DOHH2 (cell line): ENCODE data around the gene MAT2B.

ENCODE experiments used
- H3F3A ChIP-seq: fragments of 200-600 bp; sonication (generic), shearing (Covaris generic); 2 replicates; pipeline ENCODE4 v1.6.0; 2016; ENCODE audit warnings: antibody characterized with exemption, mild to moderate bottlenecking; ENCODE audit not compliant: control insufficient read depth, insufficient read depth
- H3K27ac ChIP-seq: fragments of 200-600 bp; sonication (generic); 2 replicates; pipeline ENCODE4 v1.5.1; 2014; ENCODE audit warnings: low read depth, mild to moderate bottlenecking, low read length, moderate library complexity
- H3K27me3 ChIP-seq: fragments of 200-600 bp; sonication (generic); 2 replicates; pipeline ENCODE4 v1.6.1; 2014; ENCODE audit warnings: mild to moderate bottlenecking, low read length, mixed read lengths; ENCODE audit not compliant: control insufficient read depth
- H3K36me3 ChIP-seq: fragments of 200-600 bp; sonication (generic); 2 replicates; pipeline ENCODE4 v1.6.1; 2014; ENCODE audit warnings: mild to moderate bottlenecking, low read length, moderate library complexity, mixed read lengths; ENCODE audit not compliant: control insufficient read depth
- H3K4me1 ChIP-seq: fragments of 200-600 bp; sonication (generic); 2 replicates; pipeline ENCODE4 v1.6.1; 2014; ENCODE audit warnings: mild to moderate bottlenecking, low read length, mixed read lengths; ENCODE audit not compliant: control insufficient read depth
- H3K4me2 ChIP-seq: fragments of 200-600 bp; sonication (generic); 2 replicates; pipeline ENCODE4 v1.6.0; 2014; ENCODE audit warnings: mild to moderate bottlenecking, low read length, moderate library complexity
- H3K4me3 ChIP-seq: fragments of 200-600 bp; sonication (generic); 2 replicates; pipeline ENCODE4 v1.5.1; 2014; ENCODE audit warnings: mild to moderate bottlenecking, low read length, mixed read lengths
- H3K79me2 ChIP-seq: fragments of 200-600 bp; sonication (generic); 2 replicates; pipeline ENCODE4 v1.6.1; 2014; ENCODE audit warnings: mild to moderate bottlenecking, low read length, mixed read lengths; ENCODE audit not compliant: control insufficient read depth
- H3K9me2 ChIP-seq: fragments of 200-600 bp; sonication (generic); replicated peaks from 2 replicates; pipeline ENCODE4 v1.6.1; 2014; ENCODE audit warnings: mild to moderate bottlenecking, low read length, mixed read lengths; ENCODE audit not compliant: control insufficient read depth
- H3K9me3 ChIP-seq: fragments of 200-600 bp; sonication (generic); 2 replicates; pipeline ENCODE4 v1.6.1; 2014; ENCODE audit warnings: antibody characterized with exemption, low read length, mixed read lengths; ENCODE audit not compliant: control insufficient read depth, insufficient read depth
- H4K20me1 ChIP-seq: fragments of 200-600 bp; sonication (generic); 2 replicates; pipeline ENCODE4 v1.6.0; 2014; ENCODE audit warnings: low read depth, mild to moderate bottlenecking, antibody characterized with exemption, low read length, moderate library complexity; ENCODE audit not compliant: control insufficient read depth, insufficient read depth
- EZH2phosphoT487 ChIP-seq: fragments of 200-600 bp; sonication (generic); IDR thresholded peaks from 2 replicates; pipeline ENCODE4 v1.6.1; 2017; ENCODE audit warnings: borderline replicate concordance, mild to moderate bottlenecking, antibody characterized with exemption, low read length, moderate library complexity, mixed read lengths
- TF ChIP-seq, protein P1 (sequence below): fragments of 200-600 bp; sonication (generic); IDR thresholded peaks from one replicate; pipeline ENCODE4 v1.5.1; 2014; ENCODE audit warnings: antibody characterized with exemption, mild to moderate bottlenecking, low read depth, low read length; ENCODE audit not compliant: poor library complexity, severe bottlenecking

The MAT2B gene

DNA sequence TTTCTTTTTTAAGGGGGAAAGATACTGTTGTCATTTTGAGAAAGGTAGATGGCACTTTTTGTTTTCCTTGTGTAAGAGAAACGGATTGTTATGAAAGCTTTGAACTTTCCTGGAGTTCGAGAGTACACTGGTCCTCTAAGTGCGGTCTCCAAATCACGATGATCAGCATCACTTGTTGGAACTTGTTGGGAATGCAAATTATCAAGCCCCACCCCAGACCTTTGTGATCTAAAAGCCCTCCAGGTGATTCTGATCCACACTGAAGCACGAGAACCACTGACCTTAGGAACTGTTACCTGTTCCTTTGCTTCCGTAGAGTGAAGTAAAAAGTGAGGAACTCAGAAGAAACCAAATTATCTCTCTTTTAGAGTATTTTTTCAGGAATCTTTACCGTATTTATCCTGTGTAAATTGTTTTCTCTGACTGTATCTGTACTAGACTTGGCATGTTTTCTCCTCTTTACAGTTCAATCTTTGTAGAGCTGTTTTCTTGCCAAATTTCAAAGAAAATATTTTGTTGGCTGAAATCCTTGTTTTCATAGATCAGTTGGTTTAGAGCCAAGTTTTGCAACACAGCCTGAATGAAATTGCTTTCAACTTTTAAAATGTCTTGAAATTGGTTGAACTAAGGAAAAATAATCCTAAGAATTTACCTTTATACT, 4.0 kb downstream of the MAT2B start:
- H4K20me1 ChIP-seq: peaks cover 25% of the 10 kb centered on the region
- no peaks in the 10 kb centered on the region for H3K9me2 ChIP-seq
- H3K4me2 ChIP-seq: peak overlapping the region; percentile 35
- H3F3A ChIP-seq: no peaks in the 10 kb centered on the region
- TF ChIP-seq, protein P1, sequence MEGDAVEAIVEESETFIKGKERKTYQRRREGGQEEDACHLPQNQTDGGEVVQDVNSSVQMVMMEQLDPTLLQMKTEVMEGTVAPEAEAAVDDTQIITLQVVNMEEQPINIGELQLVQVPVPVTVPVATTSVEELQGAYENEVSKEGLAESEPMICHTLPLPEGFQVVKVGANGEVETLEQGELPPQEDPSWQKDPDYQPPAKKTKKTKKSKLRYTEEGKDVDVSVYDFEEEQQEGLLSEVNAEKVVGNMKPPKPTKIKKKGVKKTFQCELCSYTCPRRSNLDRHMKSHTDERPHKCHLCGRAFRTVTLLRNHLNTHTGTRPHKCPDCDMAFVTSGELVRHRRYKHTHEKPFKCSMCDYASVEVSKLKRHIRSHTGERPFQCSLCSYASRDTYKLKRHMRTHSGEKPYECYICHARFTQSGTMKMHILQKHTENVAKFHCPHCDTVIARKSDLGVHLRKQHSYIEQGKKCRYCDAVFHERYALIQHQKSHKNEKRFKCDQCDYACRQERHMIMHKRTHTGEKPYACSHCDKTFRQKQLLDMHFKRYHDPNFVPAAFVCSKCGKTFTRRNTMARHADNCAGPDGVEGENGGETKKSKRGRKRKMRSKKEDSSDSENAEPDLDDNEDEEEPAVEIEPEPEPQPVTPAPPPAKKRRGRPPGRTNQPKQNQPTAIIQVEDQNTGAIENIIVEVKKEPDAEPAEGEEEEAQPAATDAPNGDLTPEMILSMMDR: no peak
- no peak for TF ChIP-seq EZH2phosphoT487
- H3K9me3 ChIP-seq: no peaks in the 10 kb centered on the region
- peaks cover 33% of the 10 kb centered on the region for H3K4me1 ChIP-seq
- peaks cover 58% of the 10 kb centered on the region for H3K36me3 ChIP-seq
- H3K4me3 ChIP-seq: no peak overlapping the region
- H3K27me3 ChIP-seq: no peaks in the 10 kb centered on the region
- H3K27ac ChIP-seq: no peak overlapping the region
- H3K79me2 ChIP-seq: peaks cover 81% of the 10 kb centered on the region

GRCh38 chr5:163512526-163512925, 7.1 kb downstream of the MAT2B start:
- peaks cover 76% of the 10 kb centered on the region for H3K36me3 ChIP-seq

GRCh38 chr5:163525096-163525495, 19.7 kb downstream of the MAT2B start:
- H3K4me3 ChIP-seq: no peak overlapping the region
- H3K4me2 ChIP-seq: no peak overlapping the region
- no peaks in the 10 kb centered on the region; the same call in 1 of the 2 replicates for H3K27me3 ChIP-seq
- no peaks in the 10 kb centered on the region for H3K9me3 ChIP-seq
- H4K20me1 ChIP-seq: no peaks in the 10 kb centered on the region
- no peaks in the 10 kb centered on the region for H3F3A ChIP-seq
- H3K27ac ChIP-seq: no peak overlapping the region
- peaks cover 3% of the 10 kb centered on the region; the same call in 1 of the 2 replicates for H3K36me3 ChIP-seq
- no peaks in the 10 kb centered on the region for H3K9me2 ChIP-seq
- no peaks in the 10 kb centered on the region for H3K4me1 ChIP-seq
- no peaks in the 10 kb centered on the region for H3K79me2 ChIP-seq
- no peak for TF ChIP-seq EZH2phosphoT487
- TF ChIP-seq, protein P1: no peak

More at GRCh38 chr5:163512526-163512925, 7.1 kb downstream of the MAT2B start:
- H3K4me2 ChIP-seq: no peak overlapping the region
- no peaks in the 10 kb centered on the region for H3K9me3 ChIP-seq
- no peak overlapping the region for H3K4me3 ChIP-seq
- H3K9me2 ChIP-seq: no peaks in the 10 kb centered on the region
- peaks cover 20% of the 10 kb centered on the region for H3K4me1 ChIP-seq
- no peaks in the 10 kb centered on the region for H3K27me3 ChIP-seq
- no peaks in the 10 kb centered on the region for H3F3A ChIP-seq
- H3K27ac ChIP-seq: no peak overlapping the region
- peaks cover 54% of the 10 kb centered on the region for H3K79me2 ChIP-seq
- peaks cover 10% of the 10 kb centered on the region; the same call in 1 of the 2 replicates for H4K20me1 ChIP-seq
- no peak for TF ChIP-seq EZH2phosphoT487

GRCh38 chr5:163529698-163530097, 24.3 kb downstream of the MAT2B start:
- H3K27ac ChIP-seq: no peak overlapping the region
- H3K4me1 ChIP-seq: peaks cover 5% of the 10 kb centered on the region
- H3K9me2 ChIP-seq: no peaks in the 10 kb centered on the region
- TF ChIP-seq EZH2phosphoT487: no peak
- TF ChIP-seq, protein P1: no peak
- H3K36me3 ChIP-seq: no peaks in the 10 kb centered on the region
- no peaks in the 10 kb centered on the region for H4K20me1 ChIP-seq
- no peaks in the 10 kb centered on the region; the same call in 1 of the 2 replicates for H3K27me3 ChIP-seq
- H3K9me3 ChIP-seq: no peaks in the 10 kb centered on the region
- no peak overlapping the region for H3K4me3 ChIP-seq
- no peaks in the 10 kb centered on the region for H3K79me2 ChIP-seq
- H3K4me2 ChIP-seq: no peak overlapping the region
- H3F3A ChIP-seq: no peaks in the 10 kb centered on the region
